Germinal center (tissue), 1 donor: ENCODE data around the gene DNAH1.

Source experiments
- DNase-seq: peaks from one replicate; pipeline ENCODE4 v3.0.0; 2012; ENCODE audit warnings: mixed read lengths, low spot score

DNAH1 gene

GRCh38 chr3:52447512-52448355 is 131.6 kb downstream of the DNAH1 start:
- DNase-seq: no peak
